WTC11 (cell line): ENCODE measurements around the gene TCAP.

ENCODE experiments used
- ATF1 ChIP-seq: sonication (generic); formaldehyde crosslinking; IDR thresholded peaks from 2 replicates; pipeline ENCODE4 v1.8.1; 2023; ENCODE audit warnings: mild to moderate bottlenecking, moderate library complexity, missing genetic modification reagents
- JUN ChIP-seq: sonication (generic); formaldehyde crosslinking; IDR thresholded peaks from 2 replicates; pipeline ENCODE4 v1.8.0; 2023; ENCODE audit warnings: mild to moderate bottlenecking, missing genetic modification reagents
- KAT7 ChIP-seq: sonication (generic); formaldehyde crosslinking; IDR thresholded peaks from 2 replicates; pipeline ENCODE4 v1.8.1; 2023; ENCODE audit warnings: missing genetic modification reagents, mild to moderate bottlenecking, borderline replicate concordance
- SMAD4 ChIP-seq: sonication (generic); formaldehyde crosslinking; IDR thresholded peaks from 2 replicates; pipeline ENCODE4 v1.8.0; 2022; ENCODE audit warnings: mild to moderate bottlenecking, missing genetic modification reagents
- ZNF121 ChIP-seq: sonication (generic); formaldehyde crosslinking; IDR thresholded peaks from 2 replicates; pipeline ENCODE4 v1.8.0; 2023; ENCODE audit warnings: missing genetic modification reagents
- ZNF263 ChIP-seq: sonication (generic); formaldehyde crosslinking; IDR thresholded peaks from 2 replicates; pipeline ENCODE4 v1.8.1; 2022; ENCODE audit warnings: low read depth, mild to moderate bottlenecking, moderate library complexity, missing genetic modification reagents
- TF ChIP-seq, protein P1 (sequence below): sonication (generic); formaldehyde crosslinking; IDR thresholded peaks from 2 replicates; pipeline ENCODE4 v1.8.0; 2022; ENCODE audit warnings: mild to moderate bottlenecking, missing genetic modification reagents
- TF ChIP-seq, protein P2 (sequence below): fragments of 200-600 bp; IDR thresholded peaks from 2 replicates; pipeline ENCODE4 v1.8.0; 2022; ENCODE audit warnings: antibody characterized with exemption
- TF ChIP-seq, protein P3 (sequence below): sonication (generic); formaldehyde crosslinking; IDR thresholded peaks from 2 replicates; pipeline ENCODE4 v1.8.0; 2022; ENCODE audit warnings: mild to moderate bottlenecking, missing genetic modification reagents

DNA sequence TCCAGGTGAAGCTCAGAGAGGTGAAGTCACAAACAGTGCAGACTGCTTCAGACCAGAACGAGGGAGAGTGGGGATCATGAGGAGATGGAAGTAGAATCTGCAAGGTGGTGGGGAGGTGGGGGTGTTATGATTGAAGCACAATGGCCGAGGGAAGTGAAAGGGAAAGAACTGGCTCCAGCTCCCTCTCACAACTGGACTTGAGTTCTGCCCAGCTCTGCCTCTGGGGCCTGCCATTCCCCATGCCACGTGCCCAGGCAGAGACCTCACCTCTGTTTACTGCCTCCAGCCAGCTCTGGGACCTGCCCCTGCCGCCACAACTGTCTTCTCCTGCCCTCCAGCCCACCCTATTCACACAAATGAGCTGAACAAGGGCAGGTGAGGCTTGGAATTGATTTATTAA is 5.6 kb downstream of the TCAP start:
- no peak for TF ChIP-seq JUN (CRISPR knock-in tag)
- TF ChIP-seq, protein P1, sequence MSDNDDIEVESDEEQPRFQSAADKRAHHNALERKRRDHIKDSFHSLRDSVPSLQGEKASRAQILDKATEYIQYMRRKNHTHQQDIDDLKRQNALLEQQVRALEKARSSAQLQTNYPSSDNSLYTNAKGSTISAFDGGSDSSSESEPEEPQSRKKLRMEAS (CRISPR knock-in tag) = no peak
- no peak for TF ChIP-seq ATF1 (CRISPR knock-in tag)
- no peak for TF ChIP-seq ZNF121
- no peak for TF ChIP-seq ZNF263 (CRISPR knock-in tag)
- TF ChIP-seq, protein P2, sequence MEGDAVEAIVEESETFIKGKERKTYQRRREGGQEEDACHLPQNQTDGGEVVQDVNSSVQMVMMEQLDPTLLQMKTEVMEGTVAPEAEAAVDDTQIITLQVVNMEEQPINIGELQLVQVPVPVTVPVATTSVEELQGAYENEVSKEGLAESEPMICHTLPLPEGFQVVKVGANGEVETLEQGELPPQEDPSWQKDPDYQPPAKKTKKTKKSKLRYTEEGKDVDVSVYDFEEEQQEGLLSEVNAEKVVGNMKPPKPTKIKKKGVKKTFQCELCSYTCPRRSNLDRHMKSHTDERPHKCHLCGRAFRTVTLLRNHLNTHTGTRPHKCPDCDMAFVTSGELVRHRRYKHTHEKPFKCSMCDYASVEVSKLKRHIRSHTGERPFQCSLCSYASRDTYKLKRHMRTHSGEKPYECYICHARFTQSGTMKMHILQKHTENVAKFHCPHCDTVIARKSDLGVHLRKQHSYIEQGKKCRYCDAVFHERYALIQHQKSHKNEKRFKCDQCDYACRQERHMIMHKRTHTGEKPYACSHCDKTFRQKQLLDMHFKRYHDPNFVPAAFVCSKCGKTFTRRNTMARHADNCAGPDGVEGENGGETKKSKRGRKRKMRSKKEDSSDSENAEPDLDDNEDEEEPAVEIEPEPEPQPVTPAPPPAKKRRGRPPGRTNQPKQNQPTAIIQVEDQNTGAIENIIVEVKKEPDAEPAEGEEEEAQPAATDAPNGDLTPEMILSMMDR = no peak
- TF ChIP-seq SMAD4 = no peak
- TF ChIP-seq, protein P3, sequence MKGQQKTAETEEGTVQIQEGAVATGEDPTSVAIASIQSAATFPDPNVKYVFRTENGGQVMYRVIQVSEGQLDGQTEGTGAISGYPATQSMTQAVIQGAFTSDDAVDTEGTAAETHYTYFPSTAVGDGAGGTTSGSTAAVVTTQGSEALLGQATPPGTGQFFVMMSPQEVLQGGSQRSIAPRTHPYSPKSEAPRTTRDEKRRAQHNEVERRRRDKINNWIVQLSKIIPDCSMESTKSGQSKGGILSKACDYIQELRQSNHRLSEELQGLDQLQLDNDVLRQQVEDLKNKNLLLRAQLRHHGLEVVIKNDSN = no peak
- TF ChIP-seq KAT7 (CRISPR knock-in tag) = no peak
